Small intestine (tissue), 7 donors: ENCODE data around the gene TSHZ3. TPM values are rescaled to one million over a fixed set of nuclear protein-coding genes. Genes with fewer than 3 reads are reported as not detected.

ENCODE experiments used
- DNase-seq, 2 donors: peaks; one replicate each; pipeline versions ENCODE4 v3.0.0 to v3.0.0-alpha.2; 2013
- FAIRE-seq: peaks from 2 replicates; lab custom pipeline; 2012; peaks lifted over from hg19 to GRCh38; lab: Jason Lieb, UNC
- H3K27ac ChIP-seq, 3 donors: one replicate each; pipeline ENCODE4 v1.5.1; 2013; ENCODE audit warnings: low read length in 2 of 3, mild to moderate bottlenecking in 2 of 3, control low read depth in 1 of 3, inconsistent platforms in 1 of 3, low read depth in 1 of 3, moderate library complexity in 1 of 3
- H3K27me3 ChIP-seq, 3 donors: one replicate each; pipeline ENCODE4 v1.6.1; 2013; ENCODE audit warnings: low read length in 3 of 3, inconsistent platforms in 1 of 3; ENCODE audit not compliant: control insufficient read depth in 3 of 3, insufficient read depth in 3 of 3
- H3K36me3 ChIP-seq, 3 donors: one replicate each; pipeline ENCODE4 v1.6.1; 2013; ENCODE audit warnings: low read length in 3 of 3, inconsistent platforms in 1 of 3, low read depth in 1 of 3, mild to moderate bottlenecking in 1 of 3, moderate library complexity in 1 of 3; ENCODE audit not compliant: control insufficient read depth in 3 of 3, insufficient read depth in 2 of 3
- H3K4me1 ChIP-seq, 3 donors: one replicate each; pipeline ENCODE4 v1.6.1; 2013; ENCODE audit warnings: low read length in 2 of 3, inconsistent platforms in 1 of 3, low read depth in 1 of 3, mild to moderate bottlenecking in 1 of 3, moderate library complexity in 1 of 3; ENCODE audit not compliant: control insufficient read depth in 3 of 3, insufficient read depth in 2 of 3
- H3K4me3 ChIP-seq, 3 donors: one replicate each; pipeline ENCODE4 v1.5.1; 2013; ENCODE audit warnings: low read length in 3 of 3, control low read depth in 1 of 3, inconsistent platforms in 1 of 3, low read depth in 1 of 3, mild to moderate bottlenecking in 1 of 3, moderate library complexity in 1 of 3
- H3K9me3 ChIP-seq, 2 donors: one replicate each; pipeline ENCODE4 v1.6.1; 2013; ENCODE audit warnings: low read depth in 1 of 2, low read length in 1 of 2; ENCODE audit not compliant: control insufficient read depth in 2 of 2, insufficient read depth in 1 of 2
- WGBS, 3 donors: extraction: QIAGEN DNeasy Blood & Tissue Kit; methylation state at CpG; one replicate each; pipeline ENCODE4 v1.1.7; 2013; 5-methylcytosine and 5-hydroxymethylcytosine counted together
- polyA plus RNA-seq, 4 donors: library from polyadenylated mRNA; stranded (reverse) in 3 of 4; unstranded in 1 of 4; fragments of 200-250 nt in 3 of 4; fragments of 120-200 nt in 1 of 4; gene quantifications; one replicate each; pipeline versions ENCODE4 v1.2.1 to v1.2.3, GENCODE V29; 2013
- donor health status: healthy with polysubstance abuse.
- donor health status: control.
- donor health status: control.
- donor health status: Bipolar disorder and iron deficiency.
- donor health status: healthy.

Gene TSHZ3
- polyA plus RNA-seq, 4 donors: 0.22 to 3.4 (median 1.7) TPM

GRCh38 chr19:31347828-31348392 lies 1.3 kb downstream of the TSHZ3 start:
- Histone ChIP-seq H3K9me3 (no peaks in the 10 kb centered on the region), H3K27me3 (peaks cover 14 to 36% (median 18%) of the 10 kb centered on the region in 3 donors), H3K36me3 (no peaks in the 10 kb centered on the region), H3K27ac (peak overlapping the region in 2 of 3 donors; percentile 11 to 68), H3K4me3 (peak overlapping the region in 1 of 3 donors; percentile 58), H3K4me1 (no peaks in the 10 kb centered on the region)
- WGBS, 3 donors: 30 to 41% (median 39%) methylated on average over 11 of the region's 11 CpGs
- no peak for DNase-seq
- FAIRE-seq: no peak

GRCh38 chr19:31347354-31347753 lies 1.9 kb downstream of the TSHZ3 start:
- 65 to 93% (median 72%) methylated on average over 3 of the region's 3 CpGs for WGBS, 3 donors
- peak overlapping the region in 1 of 3 donors; percentile 58 for H3K4me3 ChIP-seq
- no peak for DNase-seq
- H3K27ac ChIP-seq: peak overlapping the region in 1 of 3 donors; percentile 68
- no peaks in the 10 kb centered on the region for H3K9me3 ChIP-seq
- H3K4me1 ChIP-seq: no peaks in the 10 kb centered on the region
- FAIRE-seq: no peak
- peaks cover 11 to 30% (median 13%) of the 10 kb centered on the region in 3 donors for H3K27me3 ChIP-seq
- H3K36me3 ChIP-seq: no peaks in the 10 kb centered on the region

- Histone ChIP-seq H3K27me3 (peaks cover 5 to 22% (median 12%) of the 10 kb centered on the region in 3 donors), H3K36me3 (no peaks in the 10 kb centered on the region), H3K4me3 (no peak overlapping the region), H3K4me1 (no peaks in the 10 kb centered on the region), H3K27ac (no peak overlapping the region), H3K9me3 (no peaks in the 10 kb centered on the region)
- WGBS, 3 donors: 77 to 81% (median 80%) methylated on average over 8 of the region's 8 CpGs
- FAIRE-seq: no peak
- no peak for DNase-seq
Measured at GRCh38 chr19:31346184-31347059, 2.8 kb downstream of the TSHZ3 start.

DNA sequence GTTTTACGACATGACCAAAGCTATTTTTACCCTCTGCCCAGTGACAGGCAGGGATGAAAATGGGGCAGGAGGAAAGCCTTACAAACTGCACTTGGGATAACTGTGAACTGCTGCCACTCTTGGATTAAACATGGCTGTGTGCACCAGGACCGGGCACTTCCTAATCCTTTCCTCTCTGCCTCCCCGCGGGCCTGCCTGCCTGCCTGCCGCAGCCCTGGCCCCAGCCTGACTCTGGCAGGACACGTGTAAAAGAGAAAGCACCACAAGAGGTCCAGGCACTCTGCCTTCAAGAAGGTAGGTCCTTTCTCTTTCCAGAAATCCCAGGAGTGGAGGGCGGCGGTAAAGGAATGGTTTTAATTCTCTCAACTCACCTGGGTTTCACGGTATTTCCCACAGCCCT lies 4.8 kb downstream of the TSHZ3 start:
- DNase-seq (no peak), FAIRE-seq (no peak)
- peaks cover 2 to 20% (median 9%) of the 10 kb centered on the region in 3 donors for H3K27me3 ChIP-seq
- H3K4me1 ChIP-seq: peaks cover 0 to 10% (median 0%) of the 10 kb centered on the region in 3 donors
- H3K27ac ChIP-seq: no peak overlapping the region
- H3K4me3 ChIP-seq: no peak overlapping the region
- H3K36me3 ChIP-seq: no peaks in the 10 kb centered on the region
- H3K9me3 ChIP-seq: no peaks in the 10 kb centered on the region
- 45 to 63% (median 57%) methylated on average over 9 of the region's 9 CpGs for WGBS, 3 donors

- FAIRE-seq: no peak
Measured at GRCh38 chr19:31342926-31343325, 6.3 kb downstream of the TSHZ3 start.

GRCh38 chr19:31340042-31341025 lies 8.9 kb downstream of the TSHZ3 start:
- FAIRE-seq: no peak
- H3K27me3 ChIP-seq: peaks cover 0 to 12% (median 0%) of the 10 kb centered on the region in 3 donors
- no peaks in the 10 kb centered on the region for H3K9me3 ChIP-seq
- WGBS, 3 donors: 40 to 56% (median 56%) methylated on average over 14 of the region's 14 CpGs
- H3K36me3 ChIP-seq: no peaks in the 10 kb centered on the region
- no peak overlapping the region for H3K27ac ChIP-seq
- H3K4me1 ChIP-seq: peaks cover 0 to 11% (median 5%) of the 10 kb centered on the region in 3 donors
- no peak overlapping the region for H3K4me3 ChIP-seq
- DNase-seq: peak in 1 of 2 donors; percentile 22

More at GRCh38 chr19:31342926-31343325, 6.3 kb downstream of the TSHZ3 start:
- H3K36me3 ChIP-seq: no peaks in the 10 kb centered on the region
- H3K27ac ChIP-seq: no peak overlapping the region
- peaks cover 2 to 17% (median 5%) of the 10 kb centered on the region in 3 donors for H3K27me3 ChIP-seq
- 92 to 96% (median 94%) methylated on average over 5 of the region's 5 CpGs for WGBS, 3 donors
- no peaks in the 10 kb centered on the region for H3K9me3 ChIP-seq
- DNase-seq: no peak
- H3K4me3 ChIP-seq: no peak overlapping the region
- peaks cover 0 to 11% (median 4%) of the 10 kb centered on the region in 3 donors for H3K4me1 ChIP-seq

DNA sequence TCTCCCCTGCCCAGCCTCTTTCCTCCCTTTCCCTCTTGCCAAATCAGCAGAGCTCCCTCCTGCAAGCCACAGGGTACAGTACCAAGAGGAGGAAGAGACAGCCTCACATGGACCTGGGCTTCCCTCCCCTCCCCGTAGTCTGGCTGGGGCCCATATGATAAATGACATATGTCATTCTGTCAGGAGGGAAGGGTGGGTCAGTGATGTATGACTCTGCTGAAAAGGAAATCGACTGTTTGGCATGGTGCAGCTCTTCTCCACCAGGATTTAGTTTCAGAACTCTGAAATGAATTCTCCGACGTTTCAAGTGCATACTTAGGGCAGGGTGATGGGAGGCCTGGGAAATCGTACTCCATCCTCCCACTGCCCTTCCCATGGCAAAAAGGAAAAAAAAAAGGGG lies 9.8 kb downstream of the TSHZ3 start:
- Histone ChIP-seq H3K27me3 (peaks cover 0 to 7% (median 0%) of the 10 kb centered on the region in 3 donors), H3K36me3 (no peaks in the 10 kb centered on the region), H3K4me3 (no peak overlapping the region), H3K27ac (peak overlapping the region in 2 of 3 donors; percentile 14 to 51), H3K9me3 (no peaks in the 10 kb centered on the region), H3K4me1 (peaks cover 0 to 11% (median 5%) of the 10 kb centered on the region in 3 donors)
- no peak for DNase-seq
- no peak for FAIRE-seq
- WGBS, 3 donors: 21 to 50% (median 48%) methylated on average over 5 of the region's 5 CpGs
